HG03558 (cell line): ENCODE results near the gene GPR6.

ENCODE experiments used
- ATAC-seq: cut with Tn5 transposase; IDR thresholded peaks from one replicate; pipeline ENCODE4 v1.9.1; 2021; ENCODE audit warnings: moderate number of reproducible peaks; ENCODE audit not compliant: unreplicated experiment; ENCODE audit errors: extremely low read depth

Gene GPR6

DNA sequence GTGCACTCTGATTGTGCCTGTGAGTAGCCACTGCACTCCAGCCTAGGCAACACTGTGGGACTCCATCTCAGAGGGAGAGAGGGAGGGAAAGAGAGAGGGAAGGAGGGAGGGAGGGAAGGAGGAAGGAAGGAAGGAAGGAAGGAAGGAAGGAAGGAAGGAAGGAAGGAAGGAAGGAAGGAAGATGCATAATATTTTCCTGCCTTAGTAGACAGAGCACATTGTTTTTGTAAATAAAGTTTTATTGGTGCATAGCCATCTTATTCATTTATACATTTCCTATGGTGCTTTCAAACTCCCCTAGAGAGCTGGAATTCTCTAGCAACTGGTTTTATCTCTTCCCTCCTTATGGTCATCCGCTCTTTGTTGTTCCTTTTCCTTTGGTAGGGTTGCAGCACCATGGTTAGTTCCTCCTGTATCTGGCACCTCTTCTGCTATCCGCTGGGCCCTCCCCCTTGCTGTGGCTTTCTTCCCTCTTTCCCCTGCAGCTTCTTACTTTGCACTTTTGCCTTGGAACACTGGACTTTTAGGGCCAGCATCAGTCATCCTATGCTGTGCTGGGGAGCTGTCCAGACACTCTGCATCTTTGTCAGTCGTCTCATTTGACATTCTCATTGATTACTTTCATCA, 20.2 kb downstream of the GPR6 start:
- no peak for ATAC-seq

GRCh38 chr6:109999740-110000139, 21.6 kb downstream of the GPR6 start:
- no peak for ATAC-seq

DNA sequence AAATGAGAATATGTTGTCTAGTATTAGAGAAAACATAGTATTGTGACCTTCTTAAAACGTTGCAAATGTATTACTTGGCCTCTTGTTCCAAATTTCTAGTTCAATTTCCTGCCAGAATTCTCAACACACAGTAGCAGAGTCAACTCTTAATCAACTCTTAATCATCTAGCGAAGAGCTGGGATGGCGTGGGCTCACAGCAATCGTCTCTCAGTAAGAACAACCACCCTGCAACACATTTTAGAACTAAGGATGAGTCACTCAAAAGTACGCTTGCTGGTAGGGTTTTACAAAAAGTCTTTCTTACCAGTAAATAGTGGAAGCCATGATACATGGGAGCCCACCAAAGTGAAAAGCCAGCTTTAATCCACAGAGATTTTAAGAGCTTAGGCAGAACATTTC, 24.6 kb downstream of the GPR6 start:
- ATAC-seq, result no peak

DNA sequence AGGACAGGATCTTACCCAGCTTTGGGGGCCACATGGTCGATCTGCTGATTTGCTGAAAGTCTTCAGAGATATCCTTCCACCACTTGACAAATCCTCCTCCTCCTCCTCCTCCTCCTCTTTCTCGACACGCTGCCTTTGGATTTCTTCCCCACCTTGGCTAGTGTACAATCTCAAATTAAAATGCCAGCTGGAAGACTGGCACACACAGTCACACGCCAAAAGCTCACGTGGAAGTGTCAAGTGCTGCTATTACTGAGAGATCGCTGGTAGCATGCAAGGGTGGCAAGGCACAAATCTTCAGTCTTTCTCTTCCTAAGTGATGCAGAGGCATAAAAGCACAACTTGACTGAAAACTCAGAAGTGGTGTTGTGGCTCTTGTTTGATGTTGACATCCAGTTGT, 35.3 kb downstream of the GPR6 start:
- ATAC-seq, result no peak

- ATAC-seq, result no peak
Observed at GRCh38 chr6:110015206-110015605, 37.1 kb downstream of the GPR6 start.

DNA sequence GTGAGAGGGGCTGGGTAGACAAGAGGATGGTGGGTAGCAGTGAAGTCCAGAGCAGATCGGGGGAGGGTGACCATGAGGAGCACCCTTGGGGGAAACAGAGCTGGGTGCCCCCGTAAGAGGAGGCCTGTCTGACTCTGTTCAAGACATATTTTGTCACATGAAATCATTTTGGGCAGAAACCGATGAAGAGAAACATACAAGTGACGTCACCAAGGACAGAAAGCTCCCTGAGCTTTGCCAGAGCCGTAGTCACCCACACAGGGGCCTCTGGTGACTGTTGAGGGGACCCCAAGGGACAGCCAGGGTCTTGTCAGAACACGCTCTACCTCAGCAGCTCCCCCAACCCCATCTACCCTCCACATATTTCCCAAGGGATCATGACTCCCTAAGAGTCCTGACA, 39.2 kb downstream of the GPR6 start:
- no peak for ATAC-seq

DNA sequence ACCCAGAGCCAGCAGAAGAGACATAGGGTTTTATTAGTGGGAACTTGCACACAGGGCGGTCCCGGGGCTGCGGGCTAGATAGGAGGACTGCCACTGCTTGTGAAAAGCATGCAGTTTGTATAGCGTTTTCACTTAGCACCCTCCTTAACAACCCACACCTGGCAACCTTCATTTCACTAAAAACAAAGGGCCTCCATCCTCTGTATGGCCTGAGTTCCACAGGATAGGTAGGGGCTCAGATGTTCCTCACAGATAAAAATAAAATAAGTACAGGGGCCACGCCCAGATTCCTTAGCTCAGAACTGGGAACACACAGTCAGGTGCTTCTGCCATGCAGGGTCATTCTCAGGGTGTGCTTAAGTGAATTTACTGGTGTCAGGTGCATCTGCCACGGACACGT, 39.8 kb downstream of the GPR6 start:
- ATAC-seq, result no peak

DNA sequence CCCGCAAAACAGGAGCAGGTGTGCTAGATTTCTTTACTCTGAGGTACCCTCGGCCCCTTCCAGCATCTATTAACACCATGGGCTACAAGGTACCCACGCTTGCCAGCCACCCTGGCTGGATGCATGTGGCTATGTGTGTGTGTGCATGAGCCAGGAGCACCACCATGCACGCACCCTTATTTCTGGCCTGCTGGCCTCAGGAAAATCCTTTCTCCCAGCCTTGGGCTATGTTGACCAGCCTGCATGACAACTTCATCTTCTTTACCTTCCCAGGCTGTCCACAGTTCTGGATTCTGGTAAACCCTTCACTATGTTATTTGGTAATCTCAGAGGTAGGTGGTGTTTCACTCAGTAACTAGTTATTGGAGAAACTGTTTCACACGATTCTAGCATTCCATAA, 40.4 kb downstream of the GPR6 start:
- no peak for ATAC-seq

DNA sequence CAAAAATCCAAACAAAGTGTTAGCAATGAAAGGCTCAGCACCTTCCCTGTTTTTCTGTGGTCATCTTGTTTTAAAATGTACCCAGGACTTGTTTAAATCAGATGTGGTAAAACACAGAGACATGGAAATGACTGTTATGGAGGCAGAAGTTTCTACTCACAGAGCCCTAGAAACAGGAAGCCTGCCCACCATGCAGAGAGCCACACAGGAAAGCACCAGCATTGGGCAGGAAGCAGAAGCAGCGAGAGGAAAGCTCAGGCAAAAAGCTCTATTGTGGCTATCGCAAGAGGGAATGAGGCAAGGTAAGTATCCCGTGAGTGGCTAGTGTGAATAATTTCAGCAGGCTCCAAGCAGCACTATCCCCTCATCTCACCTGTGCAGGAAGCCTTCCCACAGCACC, 42.8 kb downstream of the GPR6 start:
- ATAC-seq, result no peak

GRCh38 chr6:110029144-110029543, 51.0 kb downstream of the GPR6 start:
- no peak for ATAC-seq
